HEK293 (cell line): ENCODE measurements around the gene YPEL1.
"Not testable (repeated sequence)": the region's sequence is repeated elsewhere in the genome, so short reads cannot be mapped to it uniquely, and the experiment has no call there.

Source experiments
- CTCF ChIP-seq: fragments of 450-650 bp; formaldehyde crosslinking; IDR thresholded peaks from 2 replicates; pipeline ENCODE4 v1.5.1; 2016; ENCODE audit warnings: missing biosample characterization, missing genetic modification characterization
- HOXD13 ChIP-seq: sonication (generic); formaldehyde crosslinking; IDR thresholded peaks from 2 replicates; pipeline ENCODE4 v1.8.0; 2022; ENCODE audit warnings: missing genetic modification reagents, borderline replicate concordance
- KLF7 ChIP-seq: fragments of 450-650 bp; formaldehyde crosslinking; IDR thresholded peaks from 2 replicates; pipeline ENCODE4 v1.5.1; 2016; ENCODE audit warnings: missing biosample characterization, missing genetic modification characterization, borderline replicate concordance
- SCRT2 ChIP-seq: fragments of 450-650 bp; formaldehyde crosslinking; IDR thresholded peaks from 2 replicates; pipeline ENCODE4 v1.5.1; 2016; ENCODE audit warnings: missing biosample characterization, missing genetic modification characterization
- ZBTB17 ChIP-seq: fragments of 450-650 bp; formaldehyde crosslinking; IDR thresholded peaks from 2 replicates; pipeline ENCODE4 v1.5.1; 2016; ENCODE audit warnings: missing biosample characterization, missing genetic modification characterization
- ZNF16 ChIP-seq: fragments of 450-650 bp; formaldehyde crosslinking; IDR thresholded peaks from 2 replicates; pipeline ENCODE4 v1.5.1; 2016; ENCODE audit warnings: low read depth, missing biosample characterization, missing genetic modification characterization

- TF ChIP-seq CTCF (tag by site-specific recombination); ZBTB17; HOXD13; SCRT2; KLF7 (tag by site-specific recombination); ZNF16 (tag by site-specific recombination): not testable (repeated sequence)
Measured at GRCh38 chr22:21678842-21679241, 56.8 kb downstream of the YPEL1 start.
